Testis (tissue), 2 donors: ENCODE measurements around the gene METTL4.

Experiments
- CTCF ChIP-seq, 3 experiments: fragments of 450-650 bp in 2 of 3; fragments of 200-600 bp in 1 of 3; sonication (generic) in 1 of 3; IDR thresholded peaks; one replicate each; pipeline ENCODE4 v1.5.1; 2016 to 2019; ENCODE audit warnings: antibody characterized with exemption in 3 of 3, mild to moderate bottlenecking in 2 of 3, moderate library complexity in 1 of 3
- POLR2A ChIP-seq: fragments of 450-650 bp; IDR thresholded peaks from one replicate; pipeline ENCODE4 v1.6.1; 2017; ENCODE audit warnings: antibody characterized with exemption, mild to moderate bottlenecking, moderate library complexity

- TF ChIP-seq POLR2A (no peak), CTCF (IDR thresholded peaks at IDR 0.05) (no peak)
Measured at GRCh38 chr18:2532797-2533196, 38.5 kb downstream of the METTL4 start.
